ENCODE results near the gene MT1M. TPM values are rescaled to one million over a fixed set of nuclear protein-coding genes. Genes with fewer than 3 reads are reported as not detected.

The MT1M gene
- total RNA-seq, 1 experiment from 2014 or later: 0.39 TPM

DNA sequence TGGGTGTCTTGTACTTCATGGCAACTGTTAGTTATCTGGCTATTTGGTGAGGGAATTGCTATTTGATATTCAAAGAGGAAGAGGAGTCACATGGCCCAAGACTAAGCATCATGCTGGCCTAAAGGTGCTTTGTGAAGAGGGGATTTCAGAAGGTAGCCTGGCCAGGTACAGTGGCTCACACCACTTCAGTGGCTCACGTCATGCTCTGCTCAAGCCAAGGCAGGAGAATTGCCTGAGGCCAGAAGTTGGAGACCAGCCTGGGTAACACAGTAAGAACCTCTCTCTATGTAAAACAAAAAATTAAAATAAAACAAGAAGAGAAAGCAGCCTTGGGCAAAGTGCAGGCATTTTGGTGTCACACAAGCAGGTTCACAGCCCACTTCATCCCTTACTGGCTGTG, 12.9 kb downstream of the MT1M start (continued):
- TF ChIP-seq ZBTB33 (IDR thresholded peaks at IDR 0.05; ENCODE audit: extremely low read depth, insufficient replicate concordance, low read length): no peak
- TF ChIP-seq ATF3 (IDR thresholded peaks at IDR 0.05): no peak
- no peak for TF ChIP-seq EGR1 (IDR thresholded peaks at IDR 0.05; ENCODE audit: low read depth)

- DNase-seq (ENCODE audit: low read depth, low spot score) (no peak), ATAC-seq (no peak)
- no peaks in the 10 kb centered on the region for H4K20me1 ChIP-seq (ENCODE audit: insufficient read depth)
- H3K9me3 ChIP-seq (ENCODE audit: control insufficient read depth in 1 of 2, insufficient read depth in 1 of 2, low read depth in 1 of 2, low read length in 2 of 2): no peaks in the 10 kb centered on the region
- TF ChIP-seq ZFX (IDR thresholded peaks at IDR 0.05) (no peak), CTCF (IDR thresholded peaks at IDR 0.05 in 2 of 3, conservative IDR thresholded peaks at IDR 0.05 in 1 of 3; ENCODE audit: borderline replicate concordance in 1 of 3, insufficient read depth in 1 of 3, low read depth in 2 of 3, low read length in 2 of 3) (no peak), REST (IDR thresholded peaks at IDR 0.05; ENCODE audit: low read depth) (no peak), POLR2AphosphoS5 (IDR thresholded peaks at IDR 0.05; ENCODE audit: low read depth, low read length) (no peak), POLR2A (IDR thresholded peaks at IDR 0.05; ENCODE audit: borderline replicate concordance, extremely low read depth, insufficient read depth, insufficient read length) (no peak), FOSL1 (IDR thresholded peaks at IDR 0.05; ENCODE audit: low read depth) (no peak), ZBTB33 (IDR thresholded peaks at IDR 0.05; ENCODE audit: extremely low read depth, insufficient replicate concordance, low read length) (no peak), SP1 (IDR thresholded peaks at IDR 0.05; ENCODE audit: low read depth) (no peak)
- peaks cover 11 to 21% of the 10 kb centered on the region in 2 experiments for H3K4me1 ChIP-seq (ENCODE audit: control insufficient read depth in 1 of 2, insufficient read depth in 2 of 2, low read length in 2 of 2)
- no peak overlapping the region for H3K9ac ChIP-seq (ENCODE audit: low read length)
- H3K79me2 ChIP-seq (ENCODE audit: insufficient read depth, low read length): no peaks in the 10 kb centered on the region
- intact Hi-C loops (cut with micrococcal nuclease): no loop called here
- no peaks in the 10 kb centered on the region for H3K27me3 ChIP-seq (ENCODE audit: insufficient read depth, low read length)
- H3K9me2 ChIP-seq (ENCODE audit: insufficient read depth): no peaks in the 10 kb centered on the region
- H3K36me3 ChIP-seq (ENCODE audit: control insufficient read depth in 1 of 2, insufficient read depth in 2 of 2, low read length in 2 of 2): no peaks in the 10 kb centered on the region
- ChIA-PET POLR2A (interaction anchor here (0.9 kb wide), 1 partner anchor 20 kb away, joined by 3 read pairs; the partner anchor contains the start of gene MT1E), CTCF (no interaction called here), RAD21 (ENCODE audit: low non-redundant PET in 1 of 2, low total read pairs in 2 of 2, uncharacterized antibody in 2 of 2, unreplicated experiment in 2 of 2) (no interaction called here)
- H2AFZ ChIP-seq (ENCODE audit: low read depth, low read length, poor library complexity, severe bottlenecking): no peak overlapping the region
- no TSS peak for BruUV-seq (replicated peaks)
- no peak overlapping the region for H3K4me3 ChIP-seq (replicated peaks in 1 of 2; ENCODE audit: low read depth in 1 of 2, low read length in 2 of 2)
- H3K27ac ChIP-seq (ENCODE audit: low read depth, low read length): no peak overlapping the region
- no peak overlapping the region for H3K4me2 ChIP-seq (ENCODE audit: low read length)
Observed at GRCh38 chr16:56645838-56646237, 13.4 kb downstream of the MT1M start.
